Effector CD8-positive, alpha-beta T cell (primary cell): ENCODE results near the gene FAM120B.

Source experiments
- DNase-seq: peaks from one replicate; lab custom pipeline; 2025; lab: John Stamatoyannopoulos, UW

The FAM120B gene

DNA sequence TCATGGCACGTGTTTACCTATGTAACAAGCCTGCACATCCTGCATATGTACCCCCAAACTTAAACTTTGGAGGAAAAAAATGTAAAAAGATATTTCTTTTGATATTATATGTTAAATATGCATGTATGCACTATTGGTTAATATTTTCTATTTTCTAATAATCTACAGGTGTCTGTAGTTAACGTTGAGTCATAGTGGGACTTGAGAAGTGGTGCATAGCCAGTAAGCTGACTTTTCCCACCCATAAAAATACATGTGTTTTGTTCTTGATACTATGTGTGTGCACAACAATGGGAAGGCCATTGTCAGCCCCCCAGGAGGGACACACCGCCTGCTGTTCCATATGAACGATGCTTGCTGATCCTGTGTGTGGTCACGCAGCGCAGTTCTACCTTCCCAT is 49.1 kb downstream of the FAM120B start:
- DNase-seq = no peak

DNA sequence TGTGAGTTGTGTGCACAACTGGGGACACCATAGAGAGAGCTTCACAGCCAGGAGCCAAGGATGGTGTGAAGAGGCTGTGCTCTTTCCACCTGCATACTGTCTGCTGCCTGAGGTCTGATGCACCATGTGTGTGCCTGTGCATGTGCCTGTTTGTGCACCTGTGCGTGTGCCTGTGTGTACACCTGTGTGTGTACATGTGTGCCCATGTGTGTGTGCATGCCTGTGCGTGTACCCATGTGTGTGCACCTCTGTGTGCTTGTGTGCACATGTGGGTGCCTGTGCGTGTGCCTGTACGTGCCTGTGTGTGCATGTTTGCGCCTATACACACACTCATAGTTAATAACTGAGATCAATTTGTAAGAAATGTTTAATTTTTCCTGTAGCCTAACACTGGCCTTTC is 51.3 kb downstream of the FAM120B start:
- DNase-seq = no peak

DNA sequence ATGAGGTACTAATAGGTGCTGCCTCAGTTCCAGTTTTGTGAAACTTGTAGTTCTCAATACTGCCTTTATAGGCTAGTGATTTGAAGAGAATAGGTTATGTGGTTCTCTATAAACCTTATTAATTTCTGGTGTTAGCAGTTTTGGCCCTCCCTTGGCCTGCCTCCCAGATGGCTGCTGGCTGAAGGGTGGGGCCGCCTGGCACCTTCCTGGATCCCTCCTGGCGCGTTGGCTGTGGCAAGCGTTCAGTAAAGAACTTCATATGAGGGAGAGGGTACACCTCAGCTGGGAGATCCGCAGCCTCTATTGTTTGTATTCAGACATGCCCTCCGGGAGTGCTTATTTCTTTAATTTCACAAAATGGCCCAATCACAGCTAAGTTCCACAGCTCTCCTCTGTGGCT is 51.9 kb downstream of the FAM120B start:
- DNase-seq = no peak

DNA sequence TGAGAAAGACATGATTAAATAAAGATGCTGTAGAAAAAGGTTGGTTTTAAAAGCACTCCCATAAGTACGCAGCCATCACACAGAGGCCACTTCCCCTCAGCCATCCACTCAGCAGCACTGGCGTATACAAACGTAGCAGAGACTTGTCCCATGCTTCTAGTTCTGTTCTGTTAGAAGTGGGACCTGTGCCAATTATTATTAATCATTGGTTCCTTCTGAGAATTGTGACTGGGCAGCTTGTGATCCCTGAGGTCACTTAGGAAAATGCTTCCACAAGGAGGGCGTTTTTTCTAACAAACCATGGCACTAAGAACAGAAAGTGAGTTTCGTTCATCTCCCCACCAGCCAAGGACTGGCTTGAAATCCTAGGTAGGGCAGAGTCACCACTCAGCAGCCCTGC is 53.9 kb downstream of the FAM120B start:
- DNase-seq = no peak

DNA sequence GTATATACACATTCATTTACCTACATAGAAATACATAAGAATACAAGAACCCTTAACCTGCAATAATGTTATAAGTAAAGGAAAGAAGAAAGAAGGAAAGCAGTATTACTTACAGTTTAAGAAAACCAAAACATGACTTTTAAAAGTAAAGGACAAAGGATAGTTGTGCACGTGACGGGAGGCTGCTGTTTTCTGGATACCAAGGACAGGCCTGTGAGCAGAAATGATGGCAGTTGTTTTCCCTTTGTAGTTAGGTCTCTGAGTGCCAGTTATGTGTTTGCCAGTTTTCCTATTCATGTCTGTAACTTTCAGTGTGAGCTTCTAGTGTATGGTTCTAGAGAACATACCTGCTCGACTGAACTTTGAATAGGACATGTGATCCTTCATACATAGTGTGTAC is 54.8 kb downstream of the FAM120B start:
- no peak for DNase-seq

DNA sequence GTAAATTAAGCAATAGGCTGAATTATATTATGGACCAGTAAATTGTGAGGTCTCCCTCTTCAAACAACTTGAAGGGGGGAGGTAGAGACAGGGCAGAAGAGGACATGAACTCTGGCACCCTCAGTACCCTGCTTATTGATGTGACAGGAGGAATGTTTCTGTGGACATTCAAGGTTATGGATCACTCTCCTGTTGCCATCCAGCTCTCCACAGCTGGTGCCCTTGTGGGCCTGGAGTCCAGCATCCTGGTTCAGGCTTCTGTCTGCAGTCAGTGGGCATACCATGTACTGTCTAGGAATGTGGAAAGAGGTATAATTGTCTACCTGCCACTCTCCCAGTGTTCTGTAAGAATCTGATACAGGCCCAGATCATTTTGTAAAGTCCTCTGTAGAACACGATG is 55.6 kb downstream of the FAM120B start:
- no peak for DNase-seq

DNA sequence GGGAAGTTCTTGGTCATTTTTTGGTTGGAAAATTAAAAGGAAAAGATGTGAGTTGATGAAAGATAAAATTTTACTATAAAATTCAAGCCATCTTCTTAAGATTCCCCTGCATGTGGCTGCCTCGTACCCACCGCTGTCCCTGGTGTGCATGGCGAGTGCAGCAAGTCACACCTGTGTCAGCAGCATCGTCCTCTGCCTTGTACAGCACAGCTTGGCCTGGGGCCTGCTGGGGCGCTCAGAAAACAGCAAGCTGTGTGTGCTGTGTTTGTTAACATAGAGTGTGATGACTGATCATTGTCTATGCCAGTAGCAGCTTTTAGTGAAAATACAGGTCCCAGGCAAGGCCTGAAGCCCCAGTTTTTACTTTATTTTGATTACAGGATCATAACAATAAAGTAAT is 56.7 kb downstream of the FAM120B start:
- DNase-seq = no peak

DNA sequence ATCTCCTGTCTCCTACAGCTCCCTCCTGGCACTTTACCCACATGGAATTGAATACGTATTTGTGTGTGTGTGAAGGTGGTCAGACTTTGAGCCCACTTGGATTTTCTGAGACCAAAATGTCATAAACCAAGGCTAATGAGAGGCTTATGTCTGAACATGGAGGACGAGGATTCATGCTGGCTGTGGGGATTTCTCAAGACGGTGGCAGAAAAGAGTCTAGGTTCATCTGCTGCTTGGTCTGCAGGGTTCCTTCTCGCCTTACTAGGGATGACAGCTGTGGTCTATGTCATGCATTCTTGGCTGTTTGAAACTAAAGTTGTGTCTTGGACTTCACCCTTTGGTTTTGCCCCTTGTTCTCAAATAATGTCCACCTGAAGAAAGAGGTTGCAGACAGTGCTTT is 58.6 kb downstream of the FAM120B start:
- DNase-seq = no peak

DNA sequence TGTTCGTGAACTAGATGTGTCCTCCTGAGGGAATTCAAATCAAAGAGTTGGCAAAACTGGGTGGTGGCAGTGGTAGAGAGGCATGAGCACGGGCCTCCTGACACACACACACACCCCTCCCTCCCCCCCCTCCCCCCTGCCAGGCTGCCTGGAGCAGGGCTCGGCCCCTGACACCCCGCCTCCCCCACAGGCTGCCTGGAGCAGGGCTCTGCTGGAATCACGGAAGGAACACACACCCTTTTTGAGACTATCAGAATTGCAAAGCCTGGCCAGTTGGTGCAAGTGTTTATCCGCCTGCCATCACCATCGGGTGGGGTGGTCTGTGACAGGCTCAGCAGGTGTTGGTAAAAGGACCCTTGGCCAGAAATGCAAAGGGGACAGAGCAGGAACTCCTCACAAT is 59.0 kb downstream of the FAM120B start:
- no peak for DNase-seq

DNA sequence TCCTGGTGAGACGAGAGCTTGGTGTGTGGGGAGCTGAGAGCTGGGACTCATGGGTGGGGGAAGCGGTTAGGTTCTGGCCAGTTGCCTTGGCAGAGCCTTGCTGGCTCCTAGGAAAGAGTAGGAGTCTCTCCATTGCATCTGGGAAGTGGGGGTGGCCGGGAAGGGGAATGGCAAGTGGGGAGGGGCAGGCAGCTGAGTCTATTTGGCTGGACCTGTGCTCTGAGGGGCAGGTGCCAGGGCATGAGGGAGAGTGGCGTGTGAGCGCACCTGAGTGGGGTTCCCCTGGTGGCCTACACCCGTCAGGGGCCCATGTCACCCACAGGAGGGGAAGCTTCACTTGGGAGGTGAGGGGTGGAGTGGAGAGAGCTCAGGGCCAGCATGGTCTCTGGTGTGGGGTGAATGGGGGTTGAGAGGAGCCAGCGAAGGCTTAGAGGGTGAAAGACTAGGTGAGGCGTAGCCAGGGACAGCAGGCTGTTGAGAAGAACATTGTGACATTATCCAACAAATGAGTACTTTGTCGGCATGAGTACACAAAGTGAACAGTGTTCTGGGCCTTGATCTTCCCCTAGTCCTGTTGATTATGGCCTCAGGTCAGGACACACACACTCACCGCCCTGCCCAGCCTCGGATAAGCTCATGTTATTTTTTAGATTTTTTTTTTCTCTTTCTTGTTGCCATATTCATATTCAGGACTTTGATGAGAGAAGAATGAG is 59.8 kb downstream of the FAM120B start:
- no peak for DNase-seq

DNA sequence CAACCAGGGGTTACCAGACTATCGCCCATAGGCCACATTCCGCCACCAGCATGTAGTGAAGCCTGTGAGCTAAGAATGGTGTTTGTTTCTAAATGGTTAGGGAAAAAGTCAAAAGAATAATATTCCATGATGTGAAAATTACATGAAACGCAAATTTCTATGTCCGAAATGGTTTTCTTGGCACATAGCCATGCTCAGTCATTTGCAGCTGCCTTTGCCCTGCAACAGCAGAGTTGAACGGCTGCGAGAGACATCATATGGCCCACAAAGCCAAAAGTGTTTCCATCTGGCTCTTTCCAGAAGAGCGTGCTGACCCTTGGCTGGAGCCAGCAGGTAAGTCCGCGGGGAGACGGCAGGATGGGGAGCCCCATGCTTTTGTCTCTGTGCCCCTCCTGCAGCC is 60.7 kb downstream of the FAM120B start:
- no peak for DNase-seq

DNA sequence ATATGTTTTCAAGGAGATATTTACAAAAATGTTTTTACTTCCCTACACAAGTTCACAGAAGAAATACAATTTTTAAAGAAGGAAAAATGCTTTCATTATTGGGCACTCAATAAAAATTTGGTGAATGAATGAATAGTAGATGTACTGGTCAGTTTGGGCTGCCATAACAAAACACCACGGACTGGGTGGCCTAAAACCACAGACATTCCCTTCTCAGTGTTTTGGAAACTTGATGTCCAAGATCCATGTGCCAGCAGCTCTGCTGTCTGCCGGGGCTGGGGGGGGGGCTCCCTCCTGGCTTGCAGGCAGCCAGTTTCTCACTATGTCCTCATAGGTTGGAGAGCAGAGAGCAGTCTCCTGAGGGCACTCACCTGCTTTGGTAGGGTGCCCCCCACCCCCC is 62.0 kb downstream of the FAM120B start:
- no peak for DNase-seq

DNA sequence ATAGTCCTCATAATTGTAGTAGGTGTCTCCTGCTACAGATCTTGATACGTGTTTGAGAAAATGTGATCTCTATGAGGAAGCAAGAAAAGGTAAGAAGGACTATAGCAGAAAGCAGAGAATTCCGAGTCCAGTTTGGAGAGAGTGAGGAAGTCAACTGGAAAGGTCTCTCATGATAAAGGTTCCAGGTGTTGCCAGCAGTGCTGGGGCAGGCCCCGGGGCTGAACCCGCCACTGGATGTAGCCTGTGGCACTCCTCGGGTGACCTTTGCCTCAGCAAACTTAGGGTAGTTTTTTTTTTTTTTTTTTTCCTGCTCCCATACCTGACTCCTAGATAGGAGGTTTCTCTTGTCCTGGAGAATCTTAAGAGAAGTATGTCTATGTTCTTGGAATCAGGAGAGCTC is 62.8 kb downstream of the FAM120B start:
- no peak for DNase-seq

DNA sequence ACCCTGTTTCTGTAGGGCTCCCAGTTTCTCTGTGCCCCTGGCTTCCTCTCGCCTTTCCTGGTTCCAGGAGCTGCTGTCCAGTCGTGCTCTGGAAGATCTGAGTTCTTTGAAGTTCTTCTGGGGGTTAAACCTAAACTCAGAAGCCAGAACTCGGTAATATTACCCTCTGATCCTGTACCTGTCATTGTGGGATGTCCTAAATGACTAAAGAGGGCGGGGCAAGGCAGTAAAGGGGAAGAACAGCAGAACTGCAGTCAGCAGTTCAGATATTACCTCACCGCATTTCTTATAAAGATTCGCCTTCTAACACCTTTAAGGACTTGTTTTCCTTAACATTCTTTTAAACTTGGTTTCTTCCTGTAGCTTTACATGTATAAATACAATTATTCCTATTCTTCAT is 63.9 kb downstream of the FAM120B start:
- DNase-seq = no peak

DNA sequence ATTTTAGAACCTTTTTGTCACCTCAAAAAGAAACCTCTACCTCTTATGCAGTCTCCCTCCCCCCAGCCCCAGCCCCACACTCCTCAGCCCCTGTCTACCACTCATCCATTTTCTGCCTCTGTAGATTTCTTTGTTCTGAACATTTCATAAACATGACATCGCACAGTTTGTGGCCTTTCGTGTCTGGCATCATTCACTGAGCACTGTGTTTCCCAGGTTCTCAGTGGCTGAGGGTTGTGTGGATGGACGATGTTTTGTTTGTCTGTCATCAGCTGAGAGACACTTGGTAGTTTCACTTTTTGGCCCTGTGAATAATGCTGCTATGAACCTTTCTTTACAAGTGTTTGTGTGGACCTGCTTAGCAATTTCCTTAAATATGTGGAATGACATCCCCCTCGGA is 64.5 kb downstream of the FAM120B start:
- no peak for DNase-seq

DNA sequence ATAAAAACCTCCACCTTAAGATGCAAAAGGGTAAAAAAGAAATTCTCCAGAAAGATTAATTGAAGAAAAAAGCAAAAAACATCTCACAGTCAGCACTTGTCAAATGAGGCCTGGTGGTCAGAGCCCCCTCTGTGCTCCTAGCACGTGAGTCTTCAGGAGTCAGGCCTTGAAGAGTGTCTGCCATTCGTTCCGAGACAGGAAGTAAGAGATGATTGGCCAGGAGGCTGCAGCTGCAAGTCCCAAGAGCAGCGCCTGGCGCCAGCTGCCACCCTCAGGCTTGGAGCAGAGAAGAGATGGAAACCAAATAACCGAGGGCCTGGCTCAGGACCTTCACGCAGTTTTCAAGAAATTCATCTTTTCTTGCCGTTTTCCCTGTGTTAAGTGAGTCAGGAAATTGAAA is 65.0 kb downstream of the FAM120B start:
- DNase-seq = no peak

DNA sequence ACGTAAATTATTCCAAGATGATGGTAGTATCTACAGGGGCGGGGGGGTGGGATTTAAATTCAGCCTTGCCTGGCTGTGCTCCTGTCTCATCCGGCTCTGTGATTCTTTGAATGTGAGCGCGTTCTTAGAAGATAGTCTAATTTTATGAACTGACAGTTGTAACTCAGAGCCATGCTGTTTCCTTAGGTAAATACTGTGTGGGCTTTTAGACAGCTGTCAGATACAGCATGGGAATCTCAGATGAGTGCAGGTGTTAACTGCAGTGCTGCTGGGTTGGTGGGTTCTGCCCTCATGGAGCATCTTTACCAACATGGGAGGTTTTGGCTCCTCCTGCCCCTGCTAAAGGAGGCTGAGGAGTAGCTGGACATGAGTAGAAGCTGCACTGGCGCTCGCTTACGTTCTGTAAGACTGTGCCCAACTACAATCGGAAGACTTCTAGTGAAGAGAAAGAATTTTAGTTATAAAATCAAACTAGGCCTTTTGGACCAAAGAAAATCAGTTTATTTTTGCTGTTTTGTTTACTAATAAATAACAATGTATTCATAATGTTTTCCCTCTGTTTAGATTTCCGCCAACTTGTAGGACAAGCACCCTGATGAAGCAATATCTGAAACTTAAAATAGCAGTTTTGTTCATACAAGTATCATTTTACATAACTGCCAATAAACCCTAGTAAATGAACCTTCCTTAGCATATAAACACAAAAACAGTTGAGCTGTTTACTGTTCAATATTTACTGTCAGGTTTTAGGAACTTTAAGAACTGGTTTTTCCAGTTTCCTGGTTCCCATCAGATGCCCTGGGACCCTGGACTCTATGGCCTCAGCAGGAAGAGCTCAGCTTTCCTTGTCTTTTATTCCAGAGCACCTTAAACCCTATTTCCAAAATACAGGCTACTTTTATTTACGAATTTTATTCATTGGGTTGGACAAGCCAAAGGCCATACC is 66.1 kb downstream of the FAM120B start:
- DNase-seq = no peak

DNA sequence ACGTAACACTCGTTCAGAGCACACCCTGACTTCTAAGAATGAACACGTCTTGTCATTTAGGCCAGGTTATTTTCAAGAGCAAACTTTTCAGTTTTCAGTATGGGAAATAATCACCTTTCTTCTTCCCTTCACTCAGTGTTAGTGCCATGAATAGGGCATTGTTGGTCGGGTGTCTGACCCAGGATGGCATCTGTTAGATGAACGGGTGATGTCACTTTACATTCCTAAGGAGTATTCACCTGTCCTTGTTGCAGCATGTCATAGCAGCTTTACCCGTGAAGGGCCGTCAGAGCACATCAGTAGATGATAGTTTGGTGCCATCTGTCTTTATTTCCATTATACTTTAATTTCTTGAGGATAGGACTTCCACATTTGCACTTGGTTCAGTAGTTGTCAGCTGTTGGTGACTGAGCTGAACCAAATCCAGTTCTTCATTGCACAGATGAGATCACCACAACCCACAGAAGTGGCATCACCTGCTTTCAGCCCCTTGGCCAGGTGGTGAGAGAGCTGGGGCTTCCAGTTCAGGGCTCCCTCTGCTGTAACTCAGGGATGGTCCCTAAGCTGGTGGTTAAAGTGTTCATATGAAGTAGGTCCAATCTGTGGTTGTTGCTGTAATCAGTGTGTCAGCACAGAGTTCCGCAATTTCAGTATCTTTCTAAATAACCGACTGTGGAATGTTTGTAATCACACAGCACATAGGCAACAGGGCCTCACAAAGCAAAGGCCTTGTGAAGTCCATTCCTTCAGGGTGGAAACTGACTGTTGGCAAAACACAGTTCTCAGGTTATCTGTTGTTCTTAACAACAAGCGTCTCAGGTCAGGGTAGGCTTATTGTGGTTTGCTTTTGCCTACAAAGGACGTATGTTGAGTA is 68.2 kb downstream of the FAM120B start:
- DNase-seq = no peak

DNA sequence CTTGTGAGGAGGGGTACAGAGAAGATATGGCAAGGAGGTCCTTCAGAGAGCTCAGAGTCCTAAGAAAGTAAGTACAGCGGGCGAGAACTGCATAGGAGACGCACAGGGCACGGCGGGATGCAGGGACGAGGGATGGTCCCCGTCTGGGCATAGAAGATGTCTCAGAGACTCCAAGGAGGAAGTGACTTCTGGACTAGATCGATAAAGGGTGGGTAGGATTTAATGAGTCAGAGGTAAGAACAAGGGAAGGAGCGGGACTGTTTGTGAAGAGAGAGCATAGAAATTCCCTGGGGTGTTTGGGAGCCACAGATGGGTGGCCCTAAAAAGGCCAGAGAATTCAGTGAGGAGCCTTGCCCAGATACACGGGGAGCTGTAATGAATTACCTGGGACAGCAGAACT is 69.1 kb downstream of the FAM120B start:
- no peak for DNase-seq

DNA sequence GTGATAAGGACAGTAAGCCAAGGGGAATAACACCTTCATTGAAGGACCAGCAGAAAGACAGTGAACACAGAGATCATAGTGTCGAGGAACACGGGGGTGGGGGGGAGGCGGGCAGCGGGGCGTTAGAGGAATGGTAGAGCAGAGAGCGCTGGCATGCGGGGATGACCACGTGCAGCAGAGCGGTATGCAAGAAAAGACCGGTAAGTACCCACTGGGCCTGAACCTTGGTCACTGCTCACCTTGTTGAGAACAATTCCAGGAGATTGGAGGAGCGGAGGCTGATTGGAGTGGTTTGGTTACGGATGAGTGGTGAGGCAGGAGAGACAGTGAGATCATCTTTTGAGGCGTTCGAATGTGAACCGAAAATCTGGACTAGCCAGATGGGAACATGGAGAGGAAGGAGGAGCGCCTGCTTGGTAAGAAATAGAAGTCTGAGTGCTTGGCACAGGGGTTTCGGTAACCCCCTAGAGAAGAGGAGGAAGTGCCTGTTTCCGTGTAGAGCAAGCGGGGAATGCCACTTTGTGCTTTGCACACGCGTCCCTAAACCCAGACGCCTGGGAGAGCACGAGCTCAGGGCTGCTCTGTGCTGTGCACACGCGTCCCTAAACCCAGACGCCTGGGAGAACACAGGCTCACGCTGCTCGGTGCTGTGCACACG is 70.0 kb downstream of the FAM120B start:
- no peak for DNase-seq

DNA sequence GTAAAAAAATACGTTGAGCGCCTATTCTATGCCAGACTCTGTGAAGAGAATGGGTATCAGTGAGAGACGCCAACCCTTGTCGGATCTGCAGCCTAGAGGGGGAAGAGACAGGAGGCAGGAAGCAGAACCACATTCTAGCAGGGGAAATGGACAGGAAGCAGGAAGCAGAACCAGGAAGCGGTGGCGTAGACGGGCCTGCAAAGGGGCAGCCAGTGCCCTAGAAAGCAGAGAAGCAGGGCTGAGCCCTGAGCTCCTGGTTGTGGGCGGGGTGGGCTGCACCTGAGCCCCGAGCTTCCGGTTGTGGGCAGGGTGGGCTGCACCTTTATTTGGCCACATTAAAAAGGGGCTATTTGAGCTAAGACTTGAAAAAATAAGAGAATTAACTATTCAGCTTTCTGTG is 71.9 kb downstream of the FAM120B start:
- no peak for DNase-seq

DNA sequence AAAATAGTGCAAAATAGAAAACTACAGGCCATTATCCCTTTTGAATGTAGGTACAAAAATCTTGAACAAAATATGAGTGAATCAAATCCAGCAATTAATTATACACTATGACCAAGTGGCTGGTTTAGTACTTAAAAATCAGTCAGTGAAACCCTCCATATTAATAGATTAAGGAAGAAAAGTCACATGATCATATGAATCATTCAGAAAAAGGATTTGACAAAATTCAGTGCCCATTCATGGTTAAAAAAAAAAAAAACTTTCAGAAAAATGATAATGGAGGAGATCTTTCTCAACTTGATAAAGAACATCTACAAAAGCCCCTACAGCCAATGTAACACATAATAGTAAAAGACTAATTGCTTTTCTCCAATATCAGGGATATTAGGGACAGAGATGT is 75.0 kb downstream of the FAM120B start:
- no peak for DNase-seq
